Right cardiac atrium (tissue), 5 donors: ENCODE data around the gene SETDB1. TPM values are rescaled to one million over a fixed set of nuclear protein-coding genes. Genes with fewer than 3 reads are reported as not detected.

ENCODE experiments used
- ATAC-seq, 2 donors: fragments of 200-7000 bp; cut with Tn5 transposase; one replicate each; pipeline versions ENCODE4 v1.8.0 to v1.9.1; 2020; ENCODE audit warnings: moderate library complexity in 2 of 2, mild to moderate bottlenecking in 1 of 2
- DNase-seq, 3 donors: peaks; one replicate each; pipeline ENCODE4 v3.0.0-alpha.2; 2020
- H3K27ac ChIP-seq: one replicate; pipeline ENCODE4 v1.5.1; 2013; ENCODE audit warnings: mild to moderate bottlenecking, low read length, control low read depth, moderate library complexity
- H3K27me3 ChIP-seq: one replicate; pipeline ENCODE4 v1.6.1; 2013; ENCODE audit not compliant: control insufficient read depth, insufficient read depth
- H3K4me1 ChIP-seq: one replicate; pipeline ENCODE4 v1.6.1; 2013; ENCODE audit warnings: low read length; ENCODE audit not compliant: control insufficient read depth, insufficient read depth
- H3K4me3 ChIP-seq: one replicate; pipeline ENCODE4 v1.5.1; 2013; ENCODE audit warnings: low read length, control low read depth
- H3K9me3 ChIP-seq: one replicate; pipeline ENCODE4 v1.6.1; 2013; ENCODE audit warnings: low read length; ENCODE audit not compliant: control insufficient read depth
- WGBS: extraction: QIAGEN DNeasy Blood & Tissue Kit; methylation state at CpG from one replicate; pipeline ENCODE4 v1.1.7; 2013; 5-methylcytosine and 5-hydroxymethylcytosine counted together
- intact Hi-C, 4 donors: fragments of 100-400 bp; cut with DNase I; formaldehyde crosslinking; loops; one replicate each; pipeline versions ENCODE4 v1.11.0 to v1.14.0; 2022 to 2023
- polyA plus RNA-seq: library from polyadenylated mRNA; stranded (reverse); fragments of 200-250 nt; gene quantifications from one replicate; pipeline ENCODE4 v1.2.3, GENCODE V29; 2013
- total RNA-seq, 4 donors: library from RNA; stranded (reverse); fragmentation: NEBNext Ultra II Directional; extraction: Animal tissue kit (Norgen Biotek cat#: 25700); gene quantifications; one replicate each; pipeline ENCODE4 v1.2.1, GENCODE V29; 2021
- donor health status: healthy with polysubstance abuse.
- donor health status: DM: no; HTN: yes; CAD: no.
- donor health status: DM: no; HTN: no; CAD: no.
- donor health status: DM: no; HTN: yes; CAD: no; lungs with severe emphysema.
- donor health status: DM: yes; HTN: yes; CAD: no.

The SETDB1 gene
- total and polyA plus RNA-seq, 5 donors = 12.5 to 23.8 (median 19.3) TPM

DNA sequence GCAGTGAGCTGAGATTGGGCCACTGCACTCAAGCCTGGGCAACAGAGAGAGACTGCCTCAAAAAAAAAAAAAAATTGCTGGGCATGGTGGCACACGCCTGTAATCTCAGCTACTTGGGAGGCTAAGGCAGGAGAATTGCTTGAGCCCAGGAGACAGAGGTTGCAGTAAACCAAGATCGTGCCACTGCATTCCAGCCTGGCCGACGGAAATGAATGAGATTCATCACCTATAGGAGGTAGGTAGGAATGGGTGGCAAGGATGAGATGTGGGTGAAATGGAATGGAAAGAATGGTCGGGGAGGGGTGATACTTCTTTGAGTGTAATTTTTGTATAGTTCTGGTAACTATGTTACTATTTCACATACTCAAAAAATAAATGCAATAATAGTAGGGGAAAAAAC, 23.8 kb upstream of the SETDB1 start:
- Histone ChIP-seq H3K4me1 (no peaks in the 10 kb centered on the region), H3K4me3 (no peak overlapping the region), H3K27ac (no peak overlapping the region), H3K9me3 (no peaks in the 10 kb centered on the region), H3K27me3 (no peaks in the 10 kb centered on the region)
- 92% methylated on average over 5 of the region's 5 CpGs for WGBS
- intact Hi-C loops = no loop called here
- ATAC-seq (no peak), DNase-seq (no peak)

DNA sequence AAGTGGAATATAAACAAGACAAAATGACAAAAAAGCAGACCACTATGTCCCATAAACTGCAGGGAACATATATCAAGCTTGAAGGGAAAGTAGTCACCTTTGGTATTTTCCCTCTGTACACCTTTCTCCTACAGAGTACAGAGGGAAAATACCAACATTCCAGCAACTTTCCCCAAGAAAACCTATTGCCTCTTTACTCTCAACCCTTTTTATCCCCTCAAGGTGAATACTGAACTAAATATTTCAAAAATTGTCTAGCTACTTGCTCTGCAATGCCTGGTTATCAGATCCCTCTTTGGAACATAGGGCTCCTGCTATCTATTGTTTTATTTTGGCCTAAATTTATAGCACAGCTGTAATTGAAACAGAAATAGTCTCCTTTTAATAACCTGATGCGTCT, 23.4 kb upstream of the SETDB1 start:
- 56% methylated on average over 1 of the region's 1 CpG for WGBS

DNA sequence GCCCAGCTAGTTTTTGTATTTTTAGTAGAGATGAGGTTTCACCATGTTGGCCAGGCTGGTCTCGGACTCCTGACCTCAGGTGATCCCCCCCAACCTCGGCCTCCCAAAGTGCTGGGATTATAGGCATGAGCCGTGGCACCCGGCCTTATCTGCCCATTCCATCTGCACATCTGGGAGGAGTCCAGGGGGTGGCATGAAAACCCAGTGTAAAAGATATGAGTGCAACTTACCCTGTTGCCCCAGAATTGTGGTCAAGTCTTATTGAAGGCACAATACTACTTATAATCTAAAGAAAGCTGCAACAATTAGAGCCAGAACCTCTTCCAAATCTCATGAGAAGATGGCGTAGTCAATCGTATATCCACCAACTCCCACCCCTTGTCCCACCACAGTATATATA, 20.9 kb upstream of the SETDB1 start:
- no peak for DNase-seq
- WGBS = 93% methylated on average over 6 of the region's 6 CpGs
- no peaks in the 10 kb centered on the region for H3K9me3 ChIP-seq
- H3K27ac ChIP-seq = no peak overlapping the region
- intact Hi-C loops = no loop called here
- H3K27me3 ChIP-seq = no peaks in the 10 kb centered on the region
- H3K4me3 ChIP-seq = no peak overlapping the region
- no peaks in the 10 kb centered on the region for H3K4me1 ChIP-seq
- no peak for ATAC-seq

More for the DNA sequence above, 23.4 kb upstream of the SETDB1 start:
- no peaks in the 10 kb centered on the region for H3K9me3 ChIP-seq
- no peak overlapping the region for H3K27ac ChIP-seq
- intact Hi-C loops = no loop called here
- H3K4me1 ChIP-seq = no peaks in the 10 kb centered on the region
- no peak overlapping the region for H3K4me3 ChIP-seq
- H3K27me3 ChIP-seq = no peaks in the 10 kb centered on the region
- ATAC-seq = no peak
- DNase-seq = no peak

DNA sequence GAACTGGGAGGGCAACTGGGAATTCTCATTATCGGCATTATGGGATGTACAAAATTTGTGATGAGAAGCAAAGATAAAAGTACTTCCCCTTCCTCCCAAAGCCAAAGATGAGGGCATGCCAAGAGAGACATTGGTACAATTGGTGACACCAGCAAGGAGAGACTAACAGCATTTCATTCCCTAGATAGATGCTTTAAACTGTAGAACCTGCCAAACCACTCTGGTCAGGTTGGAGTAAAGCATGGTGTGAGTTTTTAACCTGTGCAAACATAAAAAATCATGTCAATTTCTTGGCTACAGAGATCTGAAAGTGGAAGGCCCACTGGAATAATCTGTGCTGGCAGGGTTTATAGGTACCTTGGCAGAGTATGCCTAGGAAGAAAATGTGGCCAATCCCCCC, 19.8 kb upstream of the SETDB1 start:
- intact Hi-C loops = no loop called here
- no peaks in the 10 kb centered on the region for H3K27me3 ChIP-seq
- no peak for ATAC-seq

DNA sequence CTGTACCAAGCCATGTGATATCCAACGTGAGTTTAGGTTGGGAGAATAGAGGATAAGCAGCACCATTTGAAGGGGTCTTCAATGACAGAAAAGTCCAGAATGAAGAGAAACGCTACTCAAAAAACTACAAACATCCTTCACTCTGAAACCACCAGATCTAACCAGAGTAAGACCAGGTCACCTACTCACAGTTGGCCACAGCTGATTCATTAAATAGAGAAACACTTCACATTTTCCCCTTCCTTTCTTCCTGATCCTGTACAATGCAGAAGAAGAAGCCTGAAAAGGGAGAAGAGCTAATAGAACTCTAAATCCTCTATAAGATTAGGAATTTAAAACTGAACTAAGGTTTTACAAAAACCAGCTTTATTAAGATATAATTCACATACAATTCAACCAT, 19.4 kb upstream of the SETDB1 start:
- H3K4me3 ChIP-seq = no peak overlapping the region
- H3K27ac ChIP-seq = no peak overlapping the region
- no peaks in the 10 kb centered on the region for H3K9me3 ChIP-seq
- DNase-seq (no peak), ATAC-seq (no peak)
- 67% methylated on average over 2 of the region's 2 CpGs for WGBS
- intact Hi-C loops = no loop called here
- no peaks in the 10 kb centered on the region for H3K4me1 ChIP-seq
- H3K27me3 ChIP-seq = no peaks in the 10 kb centered on the region

More for the DNA sequence above, 19.8 kb upstream of the SETDB1 start:
- 71% methylated on average over 1 of the region's 1 CpG for WGBS
- no peak for DNase-seq
- Histone ChIP-seq H3K9me3 (no peaks in the 10 kb centered on the region), H3K4me1 (no peaks in the 10 kb centered on the region), H3K27ac (no peak overlapping the region), H3K4me3 (no peak overlapping the region)

DNA sequence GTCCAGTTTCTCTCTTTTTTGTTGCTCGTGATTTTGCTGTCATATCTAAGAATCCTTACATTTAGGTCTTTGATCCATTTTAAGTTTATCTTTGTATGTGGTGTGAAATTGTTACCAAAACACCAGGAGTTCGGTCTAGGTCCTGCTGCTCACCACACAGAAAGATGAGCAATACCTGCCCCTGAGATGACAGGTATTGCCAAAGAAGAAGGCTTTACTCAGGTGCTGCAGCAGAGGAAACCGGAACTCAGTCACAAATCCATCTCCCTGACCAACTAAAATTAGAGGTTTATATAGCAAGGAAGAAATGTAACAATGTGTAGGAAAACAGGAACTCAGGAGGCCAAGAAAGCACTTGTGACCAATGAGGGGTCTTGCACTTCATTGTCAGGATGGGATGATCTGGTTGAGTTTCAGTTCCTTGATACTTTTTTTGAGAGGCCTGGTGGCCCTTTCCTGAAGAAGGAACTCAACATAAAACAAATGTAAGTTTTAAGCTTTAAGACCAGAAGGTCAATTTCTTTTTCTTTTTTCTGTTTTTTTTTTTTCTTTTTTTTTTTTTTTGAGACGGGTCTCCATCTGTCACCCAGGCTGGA, 16.5 kb upstream of the SETDB1 start:
- Histone ChIP-seq H3K4me3 (no peak overlapping the region), H3K27me3 (no peaks in the 10 kb centered on the region), H3K27ac (no peak overlapping the region), H3K4me1 (no peaks in the 10 kb centered on the region), H3K9me3 (no peaks in the 10 kb centered on the region)
- no peak for ATAC-seq
- intact Hi-C loops = no loop called here
- WGBS = 88% methylated on average over 4 of the region's 4 CpGs
- DNase-seq = no peak

DNA sequence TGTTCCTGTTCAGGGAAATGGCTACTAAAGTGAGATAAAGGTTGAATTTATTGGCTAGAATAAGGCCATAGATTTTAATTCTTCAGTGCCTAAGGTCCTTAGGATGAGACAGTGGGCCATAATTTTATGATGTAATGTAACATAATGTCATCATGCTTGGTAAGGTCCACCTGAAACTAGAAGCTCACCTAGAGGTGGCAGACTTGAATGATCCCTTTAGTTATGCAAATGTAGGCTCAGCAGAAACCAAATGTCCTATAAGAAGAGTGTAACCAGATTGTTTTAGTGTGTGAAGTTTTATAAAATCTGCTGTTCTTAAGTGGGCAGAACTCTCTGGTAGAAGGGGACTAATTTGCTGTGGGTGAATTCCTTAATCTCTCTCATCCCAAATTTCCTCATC, 13.5 kb upstream of the SETDB1 start:
- Histone ChIP-seq H3K27ac (no peak overlapping the region), H3K27me3 (no peaks in the 10 kb centered on the region), H3K9me3 (no peaks in the 10 kb centered on the region), H3K4me3 (no peak overlapping the region), H3K4me1 (no peaks in the 10 kb centered on the region)
- ATAC-seq (no peak), DNase-seq (no peak)
- intact Hi-C loops = no loop called here

DNA sequence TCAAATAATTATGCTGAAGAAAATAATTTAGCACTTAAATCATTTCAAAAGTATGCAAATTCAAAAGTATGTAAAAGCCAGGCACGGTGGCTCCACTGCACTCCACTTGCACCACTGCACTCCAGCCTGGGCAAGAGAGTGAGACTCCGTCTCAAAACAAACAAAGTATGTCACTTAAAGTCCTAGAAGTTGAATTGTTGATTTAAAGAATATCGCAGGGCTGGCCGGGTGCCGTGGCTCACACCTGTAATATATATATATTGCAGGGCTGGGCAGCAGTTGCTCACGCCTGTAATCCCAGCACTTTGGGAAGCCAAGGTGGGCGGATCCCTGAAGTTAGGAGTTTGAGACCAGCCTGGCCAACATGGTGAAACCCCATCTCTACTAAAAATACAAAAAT, 8.8 kb upstream of the SETDB1 start:
- WGBS = 82% methylated on average over 7 of the region's 7 CpGs
- no peaks in the 10 kb centered on the region for H3K27me3 ChIP-seq
- H3K4me3 ChIP-seq = no peak overlapping the region
- no peak overlapping the region for H3K27ac ChIP-seq
- no peaks in the 10 kb centered on the region for H3K4me1 ChIP-seq
- no peaks in the 10 kb centered on the region for H3K9me3 ChIP-seq
- DNase-seq = no peak
- intact Hi-C loops = no loop called here
- no peak for ATAC-seq

DNA sequence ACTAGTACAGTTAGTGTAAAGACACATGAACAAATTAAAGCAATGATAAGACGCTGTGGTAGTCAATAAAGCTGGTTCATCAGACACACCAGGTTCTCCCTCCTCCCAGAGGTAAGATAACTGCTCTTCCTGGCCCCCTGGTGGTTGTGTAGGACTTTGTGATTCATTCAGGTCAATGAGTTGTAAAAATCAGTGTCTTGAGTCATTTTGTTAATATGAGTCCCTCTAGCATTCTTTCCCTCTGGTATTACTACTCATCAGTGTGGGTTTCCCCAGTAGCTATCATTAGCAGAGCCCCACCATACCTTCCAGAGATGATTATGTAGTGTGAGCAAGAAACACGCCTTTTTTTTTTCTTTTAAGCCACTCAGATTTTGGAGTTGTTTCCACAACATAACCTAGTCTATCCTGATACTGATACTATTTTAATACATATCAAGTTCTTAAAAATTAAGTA, 3.6 kb upstream of the SETDB1 start:
- intact Hi-C loops = loop anchor here in 2 of 4 donors (5.0 to 10.0 kb wide), 2 partner anchors 40 to 48 kb away; partner anchors contain the start of gene ARNT (in 1 of the 2)

DNA sequence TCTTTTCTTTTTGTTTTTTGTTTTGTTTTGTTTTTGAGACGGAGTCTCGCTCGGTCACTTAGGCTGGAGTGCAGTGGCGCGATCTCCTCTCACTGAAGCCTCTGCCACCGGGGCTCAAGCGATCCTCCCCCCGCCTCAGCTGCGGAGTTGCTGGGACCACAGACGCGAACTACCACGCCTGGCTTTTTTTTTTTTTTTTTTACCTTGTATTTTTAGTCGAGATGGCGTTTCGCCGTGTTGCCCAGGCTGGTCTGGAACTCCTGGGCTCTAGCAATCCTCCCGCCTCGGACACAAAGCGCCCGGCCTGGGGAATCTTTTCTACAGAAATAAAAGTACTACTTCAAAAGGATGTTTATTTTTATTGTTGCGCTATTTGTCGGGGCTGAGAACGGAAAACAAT, 1.1 kb upstream of the SETDB1 start:
- Histone ChIP-seq H3K9me3 (no peaks in the 10 kb centered on the region), H3K27ac (no peak overlapping the region), H3K4me3 (no peak overlapping the region), H3K27me3 (no peaks in the 10 kb centered on the region), H3K4me1 (peaks cover 3% of the 10 kb centered on the region)
- DNase-seq (peak in 2 of 3 donors; percentile 49 to 53), ATAC-seq (no peak)
- intact Hi-C loops = loop anchor here in 1 of 4 donors (10.0 kb wide), 1 partner anchor 50 kb away; the partner anchor contains the start of gene ARNT
- WGBS = 83% methylated on average over 23 of the region's 23 CpGs

More for the DNA sequence above, 3.6 kb upstream of the SETDB1 start:
- Histone ChIP-seq H3K4me1 (peaks cover 3% of the 10 kb centered on the region), H3K27me3 (no peaks in the 10 kb centered on the region), H3K4me3 (no peak overlapping the region), H3K27ac (no peak overlapping the region), H3K9me3 (no peaks in the 10 kb centered on the region)
- WGBS = 48% methylated on average over 2 of the region's 2 CpGs
- DNase-seq = peak in 2 of 3 donors; percentile 50 to 73
- ATAC-seq = peak in 1 of 2 donors; percentile 24

DNA sequence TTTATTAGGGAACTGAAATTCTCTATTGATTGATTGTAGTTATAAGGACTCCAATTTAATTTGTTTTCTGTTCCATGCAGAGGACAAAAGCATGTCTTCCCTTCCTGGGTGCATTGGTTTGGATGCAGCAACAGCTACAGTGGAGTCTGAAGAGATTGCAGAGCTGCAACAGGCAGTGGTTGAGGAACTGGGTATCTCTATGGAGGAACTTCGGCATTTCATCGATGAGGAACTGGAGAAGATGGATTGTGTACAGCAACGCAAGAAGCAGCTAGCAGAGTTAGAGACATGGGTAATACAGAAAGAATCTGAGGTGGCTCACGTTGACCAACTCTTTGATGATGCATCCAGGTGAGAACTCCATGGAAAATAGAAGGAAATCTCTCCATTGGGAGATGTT, 1.5 kb downstream of the SETDB1 start:
- intact Hi-C loops = loop anchor here in 1 of 4 donors (10.0 kb wide), 1 partner anchor 53 kb away; the partner anchor contains the start of gene ARNT
- 83% methylated on average over 4 of the region's 4 CpGs for WGBS

More for the DNA sequence above, 1.5 kb downstream of the SETDB1 start:
- Histone ChIP-seq H3K27ac (no peak overlapping the region), H3K4me3 (no peak overlapping the region), H3K9me3 (no peaks in the 10 kb centered on the region), H3K27me3 (no peaks in the 10 kb centered on the region), H3K4me1 (peaks cover 3% of the 10 kb centered on the region)
- no peak for DNase-seq
- ATAC-seq = no peak
